Smooth muscle cell of the umbilical artery (primary cell): ENCODE data around the gene KRI1. TPM values are rescaled to one million over a fixed set of nuclear protein-coding genes. Genes with fewer than 3 reads are reported as not detected.

Experiments used
- total RNA-seq: library from RNA; depleted of rRNA; stranded (reverse); fragments of >200 nt; gene quantifications from 2 replicates; pipeline ENCODE4 v1.2.3, GENCODE V29; 2014

KRI1 gene
- 8.0 and 9.8 TPM in 2 replicates for total RNA-seq

GRCh38 chr19:10565567-10566407 is at the start of gene KRI1:
Gene KRI1 (minus strand): TSS chr19:10566010. CDS start chr19:10565999, 11 bp downstream.

DNA sequence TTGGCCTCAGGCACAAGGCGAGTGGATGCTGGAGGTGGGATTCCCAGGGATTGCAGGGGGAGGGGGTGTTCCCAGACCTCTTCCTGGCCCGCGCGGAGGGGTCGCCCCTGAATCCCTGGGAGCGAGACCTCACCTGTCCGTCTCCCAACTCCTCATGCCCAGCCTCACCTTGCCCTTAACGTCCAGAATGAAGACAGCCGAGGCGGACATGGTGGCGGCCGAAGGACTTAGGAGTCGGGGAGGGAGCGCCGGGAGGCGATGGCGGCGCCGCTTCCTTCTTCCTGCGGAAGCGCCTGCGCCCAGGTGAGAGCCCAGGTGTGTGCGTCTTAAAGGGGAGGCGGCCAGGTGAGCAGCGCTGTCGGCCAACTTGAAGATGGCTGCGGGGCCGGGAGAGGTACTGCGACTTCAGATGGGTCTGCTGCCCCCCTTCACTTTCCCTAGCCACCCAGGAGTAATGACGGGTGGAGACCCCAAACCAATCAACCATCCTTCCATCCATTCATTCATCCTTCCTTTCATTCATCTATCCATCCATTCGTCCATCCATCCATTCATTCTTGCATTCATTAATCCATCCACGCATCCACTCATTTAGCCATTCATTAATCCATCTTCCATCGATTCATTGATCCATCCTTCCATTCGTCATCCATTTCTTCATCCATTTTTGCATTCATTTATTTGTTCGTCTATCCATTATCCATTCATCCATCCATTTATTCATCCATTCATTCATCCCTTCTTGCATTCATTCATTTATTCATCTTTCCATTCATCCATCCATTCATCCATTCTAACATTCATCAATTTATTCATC is 21.4 kb upstream of the KRI1 start, which contains the start of gene AP1M2:
Gene AP1M2 (minus strand): TSS at position 291 of the 817 bp plus-strand sequence. CDS start 81 bp downstream, at position 210.

GRCh38 chr19:10568826-10569651 is 3.2 kb upstream of the KRI1 start, which contains the start of gene CDKN2D:
Gene CDKN2D (minus strand): TSS chr19:10568979. CDS start chr19:10568653, 326 bp downstream.

DNA sequence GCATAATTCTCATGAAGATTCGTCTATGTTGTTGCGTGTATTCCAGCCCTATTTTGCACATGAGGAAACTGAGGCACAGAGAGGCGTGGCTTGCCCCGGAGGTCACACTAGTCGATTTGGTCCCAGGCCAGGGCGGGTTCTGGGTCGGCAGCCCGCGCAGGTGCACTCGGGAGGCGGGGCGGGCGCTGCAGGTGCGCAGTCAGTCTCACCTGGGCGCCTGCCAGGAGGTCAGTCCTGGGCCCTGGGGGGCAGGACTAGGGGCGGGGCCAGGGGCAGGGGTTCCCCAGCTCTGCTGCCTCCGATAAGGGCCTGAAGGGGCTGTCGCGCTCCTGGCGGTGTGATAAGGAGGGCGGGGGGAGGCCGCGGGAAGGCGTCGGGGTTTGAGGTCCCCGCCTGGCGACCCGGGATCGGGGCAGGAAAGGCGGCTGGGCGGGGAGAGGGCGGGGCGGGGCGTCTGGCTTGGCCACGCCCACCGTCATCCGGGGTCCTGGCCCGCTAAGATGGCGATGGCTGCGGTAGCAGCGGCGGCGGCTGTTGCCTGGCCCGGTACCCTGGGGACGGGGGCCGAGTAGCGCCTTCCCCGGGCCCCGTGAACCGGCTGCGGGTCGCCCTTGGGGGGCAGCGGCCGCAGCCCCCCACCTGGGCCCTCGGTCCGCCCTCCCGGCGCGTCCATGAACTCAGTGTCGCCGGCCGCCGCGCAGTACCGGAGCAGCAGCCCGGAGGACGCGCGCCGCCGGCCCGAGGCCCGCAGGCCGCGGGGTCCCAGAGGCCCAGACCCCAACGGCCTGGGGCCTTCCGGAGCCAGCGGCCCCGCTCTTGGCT is 22.2 kb downstream of the KRI1 start, which contains the start of gene ATG4D:
Gene ATG4D (plus strand): TSS at position 485 of the 822 bp plus-strand sequence. CDS start 187 bp downstream, at position 672.

DNA sequence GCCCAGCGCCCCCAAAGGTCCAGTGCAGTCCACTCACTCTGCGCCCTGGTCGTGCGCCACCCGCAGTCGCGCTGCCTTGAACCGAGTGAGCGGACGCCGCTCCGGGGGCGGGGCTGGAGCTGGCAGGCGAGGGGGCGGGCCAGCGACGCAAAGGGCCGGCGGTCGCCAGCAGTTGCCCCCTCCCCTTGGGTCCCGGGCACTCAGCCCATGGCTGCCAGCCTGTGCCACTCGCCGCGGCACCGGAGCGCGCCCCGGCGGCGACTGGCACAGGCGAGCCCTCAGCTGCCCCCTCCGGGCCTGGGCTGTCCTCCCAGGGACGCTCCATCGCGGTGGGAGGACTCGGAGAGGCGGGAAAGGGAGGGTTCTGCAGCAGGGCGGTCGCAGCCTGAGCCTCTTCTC is 48.5 kb downstream of the KRI1 start, which contains the start of gene S1PR5:
Gene S1PR5 (minus strand): TSS at position 87 of the 399 bp plus-strand sequence. CDS start 2,436 bp downstream, outside the sequence.

Other genes with a start within 250 kb of the KRI1 start
- 16.3 and 16.8 TPM in 2 replicates for gene FDX2, start 250.0 kb downstream of the KRI1 start, total RNA-seq
- gene RAVER1, start 232.5 kb downstream of the KRI1 start, total RNA-seq = 11.6 and 33.9 TPM in 2 replicates
- 5.1 and 7.7 TPM in 2 replicates for gene ICAM3, start 226.4 kb downstream of the KRI1 start, total RNA-seq
- gene TYK2, start 185.4 kb downstream of the KRI1 start, total RNA-seq = 67.4 and 86.4 TPM in 2 replicates
- 177 and 241 TPM in 2 replicates for gene CDC37, start 162.5 kb downstream of the KRI1 start, total RNA-seq
- gene PDE4A, start 145.5 kb downstream of the KRI1 start, total RNA-seq = 3.3 and 6.2 TPM in 2 replicates
- gene KEAP1, start 62.7 kb downstream of the KRI1 start, total RNA-seq = 68.0 and 81.0 TPM in 2 replicates
- 5.4 and 7.4 TPM in 2 replicates for gene S1PR5, start 48.6 kb downstream of the KRI1 start, total RNA-seq
- gene ATG4D, start 22.1 kb downstream of the KRI1 start, total RNA-seq = 10.7 and 15.6 TPM in 2 replicates
- gene CDKN2D, start 3.0 kb upstream of the KRI1 start, total RNA-seq = 6.8 and 8.7 TPM in 2 replicates
- not detected in 2 replicates for gene AP1M2, start 21.3 kb upstream of the KRI1 start, total RNA-seq
- gene SLC44A2, start 59.5 kb upstream of the KRI1 start, total RNA-seq = 42.5 and 59.3 TPM in 2 replicates
- 87.6 and 151 TPM in 2 replicates for gene ILF3, start 88.3 kb upstream of the KRI1 start, total RNA-seq
- 20.1 and 26.4 TPM in 2 replicates for gene QTRT1, start 135.4 kb upstream of the KRI1 start, total RNA-seq
- 76.6 and 120 TPM in 2 replicates for gene DNM2, start 152.1 kb upstream of the KRI1 start, total RNA-seq